Measurements from ENCODE around the gene NCCRP1. TPM values are rescaled to one million over a fixed set of nuclear protein-coding genes. Genes with fewer than 3 reads are reported as not detected.

The NCCRP1 gene, protein sequence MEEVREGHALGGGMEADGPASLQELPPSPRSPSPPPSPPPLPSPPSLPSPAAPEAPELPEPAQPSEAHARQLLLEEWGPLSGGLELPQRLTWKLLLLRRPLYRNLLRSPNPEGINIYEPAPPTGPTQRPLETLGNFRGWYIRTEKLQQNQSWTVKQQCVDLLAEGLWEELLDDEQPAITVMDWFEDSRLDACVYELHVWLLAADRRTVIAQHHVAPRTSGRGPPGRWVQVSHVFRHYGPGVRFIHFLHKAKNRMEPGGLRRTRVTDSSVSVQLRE
- total RNA-seq, result 1 to 10 TPM in 1 of 3 donors, under 1 TPM in 1, not detected in 1; 0.66 to 2.9 TPM

GRCh38 chr19:39196860-39197562 is at the start of gene NCCRP1:
NCCRP1 (plus strand) TSS chr19:39196964; CDS start chr19:39196983, 19 bp downstream.
- no peaks in the 10 kb centered on the region for H3K4me1 ChIP-seq
- DNase-seq (ENCODE audit: low spot score in 2 of 2), result no peak
- H3K27ac ChIP-seq, result no peak within 1 kb of the TSS
- H3K36me3 ChIP-seq, result no peaks in the 10 kb centered on the region
- H3K4me3 ChIP-seq, result peak within 1 kb of the TSS in 2 of 3 donors; percentile 33 to 50
- intact Hi-C loops (cut with DNase I; ENCODE audit: low total_unique reads), result no loop called here
- H3K9me3 ChIP-seq, result no peaks in the 10 kb centered on the region
- H3K27me3 ChIP-seq, result peaks cover 0 to 45% of the 10 kb centered on the region in 2 donors
- TF ChIP-seq POLR2A (IDR thresholded peaks at IDR 0.05), result no peak
- TF ChIP-seq, protein P1, sequence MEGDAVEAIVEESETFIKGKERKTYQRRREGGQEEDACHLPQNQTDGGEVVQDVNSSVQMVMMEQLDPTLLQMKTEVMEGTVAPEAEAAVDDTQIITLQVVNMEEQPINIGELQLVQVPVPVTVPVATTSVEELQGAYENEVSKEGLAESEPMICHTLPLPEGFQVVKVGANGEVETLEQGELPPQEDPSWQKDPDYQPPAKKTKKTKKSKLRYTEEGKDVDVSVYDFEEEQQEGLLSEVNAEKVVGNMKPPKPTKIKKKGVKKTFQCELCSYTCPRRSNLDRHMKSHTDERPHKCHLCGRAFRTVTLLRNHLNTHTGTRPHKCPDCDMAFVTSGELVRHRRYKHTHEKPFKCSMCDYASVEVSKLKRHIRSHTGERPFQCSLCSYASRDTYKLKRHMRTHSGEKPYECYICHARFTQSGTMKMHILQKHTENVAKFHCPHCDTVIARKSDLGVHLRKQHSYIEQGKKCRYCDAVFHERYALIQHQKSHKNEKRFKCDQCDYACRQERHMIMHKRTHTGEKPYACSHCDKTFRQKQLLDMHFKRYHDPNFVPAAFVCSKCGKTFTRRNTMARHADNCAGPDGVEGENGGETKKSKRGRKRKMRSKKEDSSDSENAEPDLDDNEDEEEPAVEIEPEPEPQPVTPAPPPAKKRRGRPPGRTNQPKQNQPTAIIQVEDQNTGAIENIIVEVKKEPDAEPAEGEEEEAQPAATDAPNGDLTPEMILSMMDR (IDR thresholded peaks at IDR 0.05), result no peak
- no peak for TF ChIP-seq POLR2AphosphoS5 (IDR thresholded peaks at IDR 0.05)

- Histone ChIP-seq H3K4me1 (peaks cover 3 to 23% of the 10 kb centered on the region in 2 donors), H3K27ac (peak overlapping the region in 1 of 2 donors; percentile 1), H3K9me3 (no peaks in the 10 kb centered on the region), H3K36me3 (no peaks in the 10 kb centered on the region), H3K27me3 (no peaks in the 10 kb centered on the region), H3K4me3 (no peak overlapping the region)
- DNase-seq (ENCODE audit: low spot score in 2 of 2), result no peak
- no peak for TF ChIP-seq POLR2A (IDR thresholded peaks at IDR 0.05)
- TF ChIP-seq POLR2AphosphoS5 (IDR thresholded peaks at IDR 0.05), result no peak
- TF ChIP-seq, protein P1 (IDR thresholded peaks at IDR 0.05), result no peak
- intact Hi-C loops (cut with DNase I; ENCODE audit: low total_unique reads), result no loop called here
These were observed 49.3 kb upstream of the NCCRP1 start for GRCh38 chr19:39147480-39147879.

DNA sequence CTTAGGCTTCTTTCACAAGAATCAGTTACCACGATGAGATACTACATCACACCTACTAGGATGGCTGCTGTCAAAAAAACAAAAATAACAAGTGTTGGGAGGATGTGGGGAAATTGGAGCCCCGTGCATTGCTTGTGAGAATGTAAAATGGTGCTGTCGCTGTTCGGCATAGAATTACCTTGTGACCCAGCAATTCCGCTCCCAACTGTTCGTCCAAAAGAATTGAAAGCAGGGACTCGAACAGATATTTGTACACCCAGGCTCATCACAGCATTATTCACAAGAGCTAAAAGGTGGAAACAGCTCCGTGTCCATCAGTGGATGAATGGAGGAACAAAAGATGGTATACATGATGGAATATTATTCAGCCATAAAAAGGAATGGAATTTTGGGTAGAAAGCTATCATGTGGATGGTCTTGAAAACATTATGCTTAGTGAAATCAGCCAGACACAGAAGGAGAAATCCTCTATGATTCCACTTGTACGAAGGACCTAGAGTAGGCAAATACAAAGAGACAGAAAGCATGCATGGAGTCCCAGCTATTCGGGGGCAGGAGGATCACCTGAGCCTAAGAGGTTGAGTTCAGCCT is 47.7 kb upstream of the NCCRP1 start:
- Histone ChIP-seq H3K27me3 (no peaks in the 10 kb centered on the region), H3K27ac (no peak overlapping the region), H3K4me3 (no peak overlapping the region), H3K9me3 (no peaks in the 10 kb centered on the region), H3K36me3 (no peaks in the 10 kb centered on the region), H3K4me1 (peaks cover 3 to 20% of the 10 kb centered on the region in 2 donors)
- DNase-seq (ENCODE audit: low spot score in 2 of 2), result no peak
- TF ChIP-seq POLR2AphosphoS5 (IDR thresholded peaks at IDR 0.05) (no peak), POLR2A (IDR thresholded peaks at IDR 0.05) (no peak)
- TF ChIP-seq, protein P1 (IDR thresholded peaks at IDR 0.05), result no peak
- intact Hi-C loops (cut with DNase I; ENCODE audit: low total_unique reads), result no loop called here

DNA sequence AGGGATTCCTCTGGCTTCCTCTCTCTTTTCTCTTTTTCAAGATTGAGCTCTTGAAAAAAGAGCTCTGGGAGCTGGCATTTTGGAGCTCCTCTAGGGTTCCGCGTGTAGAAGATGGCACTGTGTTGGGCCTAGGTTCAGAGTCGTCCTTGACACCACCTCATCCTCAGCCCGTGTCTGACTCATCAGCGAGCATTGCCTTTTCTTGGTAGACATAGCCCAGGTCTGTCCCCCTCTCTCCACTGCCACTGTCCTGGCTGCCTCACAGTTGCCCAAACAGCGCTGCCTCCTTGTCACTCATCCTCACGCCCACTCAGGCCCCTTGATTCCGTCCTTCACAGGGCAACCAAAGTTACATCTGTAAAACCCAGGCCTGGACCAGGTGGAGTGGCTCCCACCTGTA is 46.5 kb upstream of the NCCRP1 start:
- DNase-seq (ENCODE audit: low spot score in 2 of 2), result no peak
- no peak overlapping the region for H3K4me3 ChIP-seq
- H3K27ac ChIP-seq, result peak overlapping the region in 1 of 2 donors; percentile 29
- H3K9me3 ChIP-seq, result no peaks in the 10 kb centered on the region
- H3K27me3 ChIP-seq, result no peaks in the 10 kb centered on the region
- no peak for TF ChIP-seq POLR2AphosphoS5 (IDR thresholded peaks at IDR 0.05)
- TF ChIP-seq, protein P1 (IDR thresholded peaks at IDR 0.05), result no peak
- TF ChIP-seq POLR2A (IDR thresholded peaks at IDR 0.05), result no peak
- intact Hi-C loops (cut with DNase I; ENCODE audit: low total_unique reads), result no loop called here
- peaks cover 9 to 16% of the 10 kb centered on the region in 2 donors for H3K4me1 ChIP-seq
- no peaks in the 10 kb centered on the region for H3K36me3 ChIP-seq
